H1 (cell line): ENCODE results near the gene KIN. TPM values are rescaled to one million over a fixed set of nuclear protein-coding genes. Genes with fewer than 3 reads are reported as not detected.

Experiments used
- CTCF ChIA-PET: fragments of 300-600 bp; sonication (Branson Sonifier 250); formaldehyde crosslinking; loops from one replicate; lab custom pipeline; 2021; ENCODE audit not compliant: partially characterized antibody; lab: Charles Lee
- POLR2A ChIA-PET: fragments of 300-600 bp; sonication (Branson Sonifier 250); formaldehyde crosslinking; loops from one replicate; lab custom pipeline; 2021; ENCODE audit warnings: inconsistent platforms; ENCODE audit not compliant: partially characterized antibody; lab: Charles Lee
- DNase-seq, 2 experiments: peaks; one replicate each; pipeline versions ENCODE4 v3.0.0 to v3.0.0-alpha.2; 2010 to 2022; ENCODE audit warnings: low spot score in 2 of 2, low read depth in 1 of 2, mixed read lengths in 1 of 2
- FAIRE-seq: peaks from 2 replicates; lab custom pipeline; 2011; peaks lifted over from hg19 to GRCh38; lab: Jason Lieb, UNC
- H2AFZ ChIP-seq: 2 replicates; pipeline ENCODE4 v1.8.1; 2012; ENCODE audit warnings: low read length, inconsistent platforms
- H2AK5ac ChIP-seq: 2 replicates; pipeline ENCODE4 v1.6.1; 2013; ENCODE audit warnings: low read depth, low read length
- H2BK120ac ChIP-seq: replicated peaks from 2 replicates; pipeline ENCODE3; 2013; ENCODE audit warnings: low read depth, low read length, inconsistent platforms
- H2BK12ac ChIP-seq: 2 replicates; pipeline ENCODE4 v1.6.1; 2013; ENCODE audit warnings: low read depth, low read length
- H2BK15ac ChIP-seq: 2 replicates; pipeline ENCODE4 v1.6.1; 2013; ENCODE audit warnings: low read length
- H2BK20ac ChIP-seq: 2 replicates; pipeline ENCODE4 v1.6.1; 2013; ENCODE audit warnings: low read length
- H2BK5ac ChIP-seq: 2 replicates; pipeline ENCODE4 v1.6.1; 2013; ENCODE audit warnings: low read depth, low read length
- H3K14ac ChIP-seq: 2 replicates; pipeline ENCODE4 v1.6.1; 2013; ENCODE audit warnings: inconsistent platforms; ENCODE audit not compliant: insufficient read length
- H3K18ac ChIP-seq: 2 replicates; pipeline ENCODE4 v1.6.1; 2013; ENCODE audit warnings: low read length; ENCODE audit errors: extremely low read depth
- H3K23ac ChIP-seq: 2 replicates; pipeline ENCODE4 v1.6.1; 2013; ENCODE audit warnings: inconsistent platforms; ENCODE audit not compliant: insufficient read length
- H3K23me2 ChIP-seq: 2 replicates; pipeline ENCODE4 v1.6.1; 2013; ENCODE audit warnings: low read depth, low read length
- H3K27ac ChIP-seq: 2 replicates; pipeline ENCODE4 v1.6.1; 2011; ENCODE audit warnings: low read depth, low read length, inconsistent platforms
- H3K27me3 ChIP-seq, 4 experiments: replicated peaks in 1 of 4; 1 replicate in 1 of 4; 2 replicates in 3 of 4; pipeline versions ENCODE4 v1.6.1 to v1.8.1; 2011 to 2013; ENCODE audit warnings: low read length in 3 of 4, mild to moderate bottlenecking in 3 of 4, inconsistent platforms in 2 of 4, mixed read lengths in 2 of 4, moderate library complexity in 1 of 4; ENCODE audit not compliant: control insufficient read depth in 3 of 4, insufficient read depth in 3 of 4; ENCODE audit errors: extremely low read depth in 1 of 4
- H3K36me3 ChIP-seq, 4 experiments: 2 replicates each; pipeline versions ENCODE4 v1.6.1 to v1.8.1; 2011 to 2013; ENCODE audit warnings: mild to moderate bottlenecking in 4 of 4, low read length in 3 of 4, moderate library complexity in 2 of 4, control low read depth in 1 of 4, inconsistent platforms in 1 of 4; ENCODE audit not compliant: insufficient read depth in 4 of 4, control insufficient read depth in 2 of 4
- H3K4ac ChIP-seq: replicated peaks from 2 replicates; pipeline ENCODE3; 2013; ENCODE audit warnings: low read length, low read depth, mixed read lengths, inconsistent platforms; ENCODE audit not compliant: insufficient read length
- H3K4me1 ChIP-seq, 4 experiments: replicated peaks in 1 of 4; 1 replicate in 1 of 4; 2 replicates in 3 of 4; pipeline versions ENCODE4 v1.6.1 to v1.8.1; 2011 to 2013; ENCODE audit warnings: low read length in 3 of 4, inconsistent platforms in 2 of 4, mixed read lengths in 1 of 4; ENCODE audit not compliant: insufficient read depth in 4 of 4, control insufficient read depth in 3 of 4
- H3K4me2 ChIP-seq, 2 experiments: 2 replicates each; pipeline versions ENCODE4 v1.6.1 to v1.8.1; 2011 to 2013; ENCODE audit warnings: low read depth in 2 of 2, low read length in 2 of 2, control low read depth in 1 of 2, inconsistent platforms in 1 of 2, mild to moderate bottlenecking in 1 of 2; ENCODE audit not compliant: insufficient read depth in 1 of 2
- H3K4me3 ChIP-seq, 4 experiments: fragments of 200-600, 300-600 bp in 1 of 4; sonication (generic), shearing (Covaris generic), sonication (Bioruptor Twin) in 1 of 4; 2 replicates each; pipeline versions ENCODE4 v1.5.1 to v1.8.1; 2011 to 2016; ENCODE audit warnings: low read length in 4 of 4, low read depth in 3 of 4, control low read depth in 2 of 4, inconsistent platforms in 2 of 4, mild to moderate bottlenecking in 2 of 4, mixed read lengths in 1 of 4, moderate library complexity in 1 of 4; ENCODE audit not compliant: insufficient read depth in 2 of 4; ENCODE audit errors: extremely low read depth in 1 of 4
- H3K56ac ChIP-seq: replicated peaks from 2 replicates; pipeline ENCODE3; 2013; ENCODE audit warnings: low read depth, mild to moderate bottlenecking, mixed read lengths, low read length, inconsistent platforms; ENCODE audit not compliant: insufficient read length
- H3K79me1 ChIP-seq: 2 replicates; pipeline ENCODE4 v1.6.1; 2013; ENCODE audit warnings: low read depth, low read length, control low read depth
- H3K79me2 ChIP-seq, 2 experiments: 2 replicates each; pipeline versions ENCODE4 v1.6.1 to v1.8.1; 2012 to 2013; ENCODE audit warnings: low read length in 2 of 2, mild to moderate bottlenecking in 2 of 2, inconsistent platforms in 1 of 2; ENCODE audit not compliant: insufficient read depth in 2 of 2, control insufficient read depth in 1 of 2
- H3K9ac ChIP-seq, 4 experiments: replicated peaks in 1 of 4; 1 replicate in 1 of 4; 2 replicates in 3 of 4; pipeline versions ENCODE4 v1.6.1 to v1.8.1; 2011 to 2013; ENCODE audit warnings: low read depth in 3 of 4, low read length in 3 of 4, control low read depth in 2 of 4, mild to moderate bottlenecking in 2 of 4, moderate library complexity in 2 of 4, inconsistent platforms in 1 of 4; ENCODE audit errors: extremely low read depth in 1 of 4
- H3K9me3 ChIP-seq, 2 experiments: 2 replicates each; pipeline versions ENCODE4 v1.6.1 to v1.8.1; 2012 to 2013; ENCODE audit warnings: mild to moderate bottlenecking in 2 of 2, moderate library complexity in 2 of 2, control low read depth in 1 of 2, inconsistent platforms in 1 of 2, low read depth in 1 of 2, low read length in 1 of 2, mixed read lengths in 1 of 2; ENCODE audit not compliant: insufficient read depth in 2 of 2
- H4K20me1 ChIP-seq, 2 experiments: replicated peaks in 1 of 2; 2 replicates each; pipeline versions ENCODE3 to v1.8.1; 2011 to 2013; ENCODE audit warnings: inconsistent platforms in 2 of 2, low read length in 2 of 2, mild to moderate bottlenecking in 1 of 2; ENCODE audit not compliant: insufficient read depth in 2 of 2, control insufficient read depth in 1 of 2
- H4K5ac ChIP-seq: 2 replicates; pipeline ENCODE4 v1.6.1; 2013; ENCODE audit warnings: low read length, low read depth, mixed read lengths, inconsistent platforms; ENCODE audit not compliant: insufficient read length
- H4K8ac ChIP-seq: 2 replicates; pipeline ENCODE4 v1.8.0; 2013; ENCODE audit warnings: mild to moderate bottlenecking, moderate library complexity, low read length, inconsistent platforms; ENCODE audit not compliant: insufficient read depth; ENCODE audit errors: extremely low read depth
- H4K91ac ChIP-seq: replicated peaks from 2 replicates; pipeline ENCODE3; 2013; ENCODE audit warnings: low read length, mixed read lengths, inconsistent platforms; ENCODE audit not compliant: insufficient read length
- RBBP5 ChIP-seq: IDR thresholded peaks from 2 replicates; pipeline ENCODE4 v1.7.1; 2012; ENCODE audit warnings: low read depth, mild to moderate bottlenecking, inconsistent platforms, low read length, moderate library complexity, borderline replicate concordance
- WGBS, 2 experiments: shearing (Covaris generic) in 1 of 2; methylation state at CpG; one replicate each; pipeline versions ENCODE4 v1.1.6 to v1.1.7; 2013 to 2015; ENCODE audit warnings: low lambda C conversion rate in 2 of 2, mixed read lengths in 2 of 2, inconsistent platforms in 1 of 2, low coverage in 1 of 2, missing lambda C conversion rate in 1 of 2; ENCODE audit not compliant: insufficient replicate concordance in 2 of 2, insufficient coverage in 1 of 2, insufficient read length in 1 of 2; ENCODE audit errors: extremely low coverage in 1 of 2, missing lambda C conversion rate in 1 of 2; 5-methylcytosine and 5-hydroxymethylcytosine counted together
- polyA plus RNA-seq, 7 experiments: library from polyadenylated mRNA; depleted of rRNA in 3 of 7; stranded (reverse) in 5 of 7; unstranded in 2 of 7; fragments of >200 nt in 5 of 7; fragments of 200-250 nt in 2 of 7; gene quantifications; 1 replicate in 5 of 7; 2 replicates in 1 of 7; 4 replicates in 1 of 7; pipeline versions ENCODE4 v1.2.1 to v1.2.3, GENCODE V29; 2011 to 2013; ENCODE audit warnings: missing spikeins in 2 of 7, mixed read lengths in 2 of 7
- total RNA-seq: library from RNA; stranded (reverse); fragmentation: NEBNext Ultra II Directional; extraction: Animal tissue kit (Norgen Biotek cat#: 25700); gene quantifications from 2 replicates; pipeline ENCODE4 v1.2.1, GENCODE V29; 2021

The KIN gene
- total and polyA plus RNA-seq, 2 of the 8 experiments (the other 6 are each of a cell fraction or from before 2014, with no cell fraction given): 3.7 to 16.5 TPM

DNA sequence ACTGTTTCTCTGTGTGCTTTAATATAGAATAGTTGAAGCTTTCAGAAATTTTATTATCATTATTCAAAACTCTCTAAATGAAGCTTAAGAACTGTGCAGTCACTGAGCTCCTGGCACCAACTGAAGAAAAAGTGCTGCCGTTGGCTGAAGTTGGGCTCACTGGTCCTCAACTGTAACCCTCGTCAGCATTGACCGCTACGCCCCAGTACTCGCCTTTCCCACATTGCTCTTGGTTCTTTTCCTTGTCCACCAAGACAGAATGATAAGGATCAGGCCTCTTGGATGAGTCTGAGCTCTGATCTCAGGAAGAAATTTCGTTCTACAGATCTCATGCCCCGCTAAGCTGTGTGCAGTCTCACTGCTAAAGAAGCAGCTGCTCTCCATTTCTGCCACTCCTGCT lies 22.6 kb upstream of the KIN start:
- TF ChIP-seq RBBP5: no peak
- H3K79me1 ChIP-seq: no peaks in the 10 kb centered on the region
- H2BK120ac ChIP-seq: no peak overlapping the region
- no peak overlapping the region for H3K4ac ChIP-seq
- H3K9ac ChIP-seq: no peak overlapping the region
- no peak overlapping the region for H3K18ac ChIP-seq
- H3K27me3 ChIP-seq: no peaks in the 10 kb centered on the region
- DNase-seq: no peak
- H3K9me3 ChIP-seq: no peaks in the 10 kb centered on the region
- no peak overlapping the region for H3K27ac ChIP-seq
- H3K4me1 ChIP-seq: no peaks in the 10 kb centered on the region
- no peak overlapping the region for H2BK5ac ChIP-seq
- H3K36me3 ChIP-seq: peaks cover 0 to 22% (median 9%) of the 10 kb centered on the region in 4 experiments; a peak in 4 of 8 replicates
- ChIA-PET POLR2A (interaction anchor here (2.8 kb wide), 1 partner anchor 8 kb away, joined by 24 read pairs; the partner anchor contains the start of gene TAF3), CTCF (interaction anchor here (0.9 to 1.4 kb wide), 2 partner anchors 150 to 285 kb away, joined by 3 to 4 read pairs; no protein-coding TSS in a partner anchor)
- H3K4me2 ChIP-seq: no peak overlapping the region
- H2AFZ ChIP-seq: no peak overlapping the region
- no peak overlapping the region for H4K5ac ChIP-seq
- no peak overlapping the region for H4K8ac ChIP-seq
- H3K23ac ChIP-seq: no peak overlapping the region
- no peaks in the 10 kb centered on the region for H3K23me2 ChIP-seq
- no peak overlapping the region for H4K91ac ChIP-seq
- no peak overlapping the region for H2AK5ac ChIP-seq
- H3K79me2 ChIP-seq: no peaks in the 10 kb centered on the region
- H3K4me3 ChIP-seq: no peak overlapping the region
- no peak overlapping the region for H2BK12ac ChIP-seq
- H2BK20ac ChIP-seq: no peak overlapping the region
- H2BK15ac ChIP-seq: no peak overlapping the region
- FAIRE-seq: no peak
- no peak overlapping the region for H3K14ac ChIP-seq
- WGBS, 2 experiments: 83% methylated on average over 7 of the region's 7 CpGs; no CpG with 5 or more reads in 1 of the 2 experiments
- no peaks in the 10 kb centered on the region for H4K20me1 ChIP-seq
- H3K56ac ChIP-seq: no peak overlapping the region
